ENCODE data around the gene TMIGD1. TPM values are rescaled to one million over a fixed set of nuclear protein-coding genes. Genes with fewer than 3 reads are reported as not detected.

The TMIGD1 gene

GRCh38 chr17:30267625-30268024 is 66.2 kb downstream of the TMIGD1 start:
- Histone ChIP-seq H3K27ac (ENCODE audit: low read length, poor library complexity, severe bottlenecking) (no peak overlapping the region), H3K4me2 (ENCODE audit: low read length, poor library complexity, severe bottlenecking) (no peak overlapping the region), H2BK5ac (ENCODE audit: low read depth, low read length, poor library complexity, severe bottlenecking) (no peak overlapping the region), H2BK12ac (ENCODE audit: low read length in 2 of 2) (no peak overlapping the region), H2BK15ac (ENCODE audit: low read depth, poor library complexity, severe bottlenecking) (no peak overlapping the region), H3K14ac (ENCODE audit: low read length in 2 of 2) (no peak overlapping the region), H3K27me3 (ENCODE audit: control insufficient read depth in 1 of 2, insufficient read depth in 1 of 2, low read length in 2 of 2) (no peaks in the 10 kb centered on the region), H3K4me1 (ENCODE audit: control insufficient read depth, insufficient read depth, low read depth, low read length) (peaks cover 7% of the 10 kb centered on the region), H4K8ac (ENCODE audit: low read length) (no peak overlapping the region), H3K18ac (ENCODE audit: low read depth in 1 of 2, low read length in 2 of 2) (no peak overlapping the region), H4K91ac (ENCODE audit: low read length) (no peak overlapping the region), H3K79me1 (replicated peaks; ENCODE audit: low read length, poor library complexity, severe bottlenecking) (peaks cover 9% of the 10 kb centered on the region), H3K9ac (ENCODE audit: low read length) (no peak overlapping the region), H3K9me3 (ENCODE audit: control insufficient read depth, low read length) (no peaks in the 10 kb centered on the region), H3K4ac (ENCODE audit: low read depth in 1 of 2, low read length in 2 of 2) (no peak overlapping the region), H3K4me3 (ENCODE audit: insufficient read depth in 1 of 2, low read depth in 1 of 2, low read length in 2 of 2) (no peak overlapping the region), H2BK120ac (ENCODE audit: low read depth, low read length) (no peak overlapping the region), H3K23ac (ENCODE audit: low read length in 2 of 2) (no peak overlapping the region), H2AK5ac (ENCODE audit: low read length, severe bottlenecking) (no peak overlapping the region), H2AFZ (ENCODE audit: low read depth, low read length) (no peak overlapping the region), H3K36me3 (ENCODE audit: control insufficient read depth in 1 of 2, insufficient read depth in 2 of 2, low read depth in 1 of 2, low read length in 2 of 2) (peaks cover 8 to 80% of the 10 kb centered on the region in 2 experiments)
- 89% methylated on average over 2 of the region's 2 CpGs for WGBS
- no peak for DNase-seq

Small RNA genes within 50 kb of the gene (small RNA-seq; reads per million reads assigned to genes)
- gene RF00019 (ENCODE audit: low read depth) (not detected), gene RNU6-1267P (ENCODE audit: low read depth) (not detected), gene RNU6-990P (ENCODE audit: low read depth) (not detected)

All from mesenchymal stem cell (in vitro differentiated cells and primary cell).